GM10248 (cell line): ENCODE measurements around the gene ADPRHL1.

Experiments used
- CTCF ChIA-PET: fragments of 300-600 bp; sonication (Branson Sonifier 250); formaldehyde crosslinking; extraction: SDS; loops from one replicate; lab custom pipeline; 2021; ENCODE audit warnings: antibody characterized with exemption; lab: Yijun Ruan, JAX
- POLR2A ChIA-PET: fragments of 350-650 bp; sonication (Branson Sonifier 250); formaldehyde crosslinking; extraction: SDS; loops from one replicate; lab custom pipeline; 2020; ENCODE audit warnings: antibody characterized with exemption; lab: Yijun Ruan, JAX
- DNase-seq: peaks from one replicate; pipeline ENCODE4 v3.0.0; 2012; ENCODE audit errors: extremely low spot score
- CTCF ChIP-seq: IDR thresholded peaks from 2 replicates; pipeline ENCODE4 v1.5.1; 2012; ENCODE audit warnings: mild to moderate bottlenecking, low read depth; ENCODE audit errors: extremely low read depth, missing control alignments, control extremely low read depth

Gene ADPRHL1

GRCh38 chr13:113417008-113417751 is 36.1 kb downstream of the ADPRHL1 start:
- TF ChIP-seq CTCF: no peak
- no peak for DNase-seq
- ChIA-PET CTCF (interaction anchor here (1.6 to 1.7 kb wide), 2 partner anchors 23 to 28 kb away, joined by 3 read pairs; no protein-coding TSS in a partner anchor), POLR2A (no interaction called here)

DNA sequence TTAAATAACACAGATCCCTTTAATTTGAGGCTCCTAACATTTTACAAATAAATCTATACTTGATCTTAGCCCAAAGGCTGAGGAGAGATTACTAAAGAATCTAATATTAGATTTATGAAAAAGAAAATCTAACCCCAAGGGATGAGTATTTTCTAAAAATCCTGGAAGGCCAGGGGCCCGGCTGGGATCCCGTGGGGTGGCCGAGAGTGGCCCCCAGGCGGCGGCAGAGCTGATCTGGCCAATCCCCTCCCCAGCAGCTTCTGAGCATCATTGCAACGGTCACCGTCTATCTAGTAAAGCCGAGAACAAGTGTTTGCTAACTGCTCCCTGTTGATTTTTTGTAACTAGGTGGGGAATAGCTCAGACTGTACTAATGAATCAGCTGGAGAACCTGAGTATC is 37.5 kb downstream of the ADPRHL1 start:
- ChIA-PET CTCF (interaction anchor here (1.0 to 1.7 kb wide), 2 partner anchors 22 to 36 kb away, joined by 3 read pairs; no protein-coding TSS in a partner anchor), POLR2A (no interaction called here)
- TF ChIP-seq CTCF: no peak
- DNase-seq: no peak

DNA sequence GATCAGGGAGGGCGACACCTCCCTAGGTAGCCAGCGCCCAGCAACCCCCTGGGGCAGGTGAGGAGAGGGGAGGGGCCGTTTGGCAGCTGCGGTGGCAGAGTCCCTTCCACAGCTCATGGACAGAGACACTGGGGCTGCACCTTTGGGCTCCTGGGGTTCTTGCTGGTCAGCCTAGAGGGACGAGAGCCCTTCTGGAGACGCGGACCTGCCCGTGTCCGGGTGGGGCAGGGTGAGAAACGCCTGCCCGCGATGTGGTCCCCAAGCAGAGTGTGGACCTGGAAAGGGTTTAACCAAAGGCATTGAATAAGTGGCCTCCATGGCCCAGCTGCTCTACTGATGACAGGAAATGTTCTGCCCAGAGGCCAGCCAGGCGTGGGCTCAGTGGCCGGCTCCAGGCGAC is 38.3 kb downstream of the ADPRHL1 start:
- TF ChIP-seq CTCF: no peak
- CTCF ChIA-PET: interaction anchor here (1.7 kb wide), 1 partner anchor 21 kb away, joined by 3 read pairs; no protein-coding TSS in a partner anchor
- POLR2A ChIA-PET: no interaction called here
- DNase-seq: no peak

- ChIA-PET POLR2A (no interaction called here), CTCF (no interaction called here)
- DNase-seq: no peak
- TF ChIP-seq CTCF: no peak
Measured at GRCh38 chr13:113414335-113414734, 39.0 kb downstream of the ADPRHL1 start.

DNA sequence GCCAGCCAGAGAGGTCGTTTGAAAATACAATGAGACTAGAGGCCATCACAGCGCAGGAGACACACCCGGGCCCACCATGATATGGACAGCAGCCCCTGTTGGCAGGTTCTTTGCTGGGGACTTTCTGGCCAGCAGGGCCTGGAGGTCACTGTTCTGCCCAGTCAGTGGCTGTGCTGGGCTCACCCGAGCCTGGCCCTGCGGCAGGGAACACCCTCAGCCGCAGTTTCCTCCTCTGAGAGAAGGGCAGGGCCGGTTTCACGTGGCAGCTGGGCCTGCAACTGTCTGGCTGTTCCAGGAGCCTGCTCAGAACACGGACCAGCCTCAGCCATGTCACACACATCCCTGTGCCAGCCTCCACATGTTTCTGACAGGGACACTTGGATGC is 39.4 kb downstream of the ADPRHL1 start:
- ChIA-PET POLR2A (no interaction called here), CTCF (no interaction called here)
- no peak for TF ChIP-seq CTCF
- DNase-seq: no peak

- POLR2A ChIA-PET: no interaction called here
- DNase-seq: no peak
- no peak for TF ChIP-seq CTCF
- CTCF ChIA-PET: no interaction called here
Measured at GRCh38 chr13:113413178-113413897, 40.0 kb downstream of the ADPRHL1 start.
